Measurements from ENCODE around the gene RASAL1. TPM values are rescaled to one million over a fixed set of nuclear protein-coding genes. Genes with fewer than 3 reads are reported as not detected.

The RASAL1 gene
- total RNA-seq, 2 donors from 2014 or later, result 1.6 to 9.9 TPM

DNA sequence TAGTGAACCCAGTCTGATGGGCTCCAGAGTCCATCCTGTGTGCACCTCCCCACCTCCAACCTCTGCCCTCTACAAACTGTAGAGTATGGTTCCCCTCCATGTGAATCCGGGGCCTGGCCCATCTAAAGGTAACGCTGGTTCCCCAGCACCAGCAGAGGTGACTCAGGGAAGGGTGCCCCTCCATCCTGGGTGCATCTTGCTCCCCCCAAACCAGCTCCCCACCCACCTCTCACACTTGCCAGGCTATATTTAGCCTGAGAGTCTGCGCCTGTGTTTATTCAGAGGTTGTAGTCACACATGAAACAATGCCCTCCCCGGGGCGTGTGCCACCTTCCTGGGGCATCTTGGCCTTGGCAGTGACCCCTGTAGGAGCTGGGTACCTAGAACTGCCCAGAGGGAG is 26.2 kb downstream of the RASAL1 start:
- intact Hi-C loops (cut with DNase I), result no loop called here
- Histone ChIP-seq H3K4me1 (replicated peaks) (no peaks in the 10 kb centered on the region), H3K4me3 (no peak overlapping the region), H3K9me3 (no peaks in the 10 kb centered on the region), H3K36me3 (no peaks in the 10 kb centered on the region), H3K27me3 (replicated peaks; ENCODE audit: insufficient read depth) (no peaks in the 10 kb centered on the region), H3K27ac (no peak overlapping the region)
- WGBS, result 75% methylated on average over 4 of the region's 5 CpGs
- no peak for TF ChIP-seq POLR2AphosphoS5 (IDR thresholded peaks at IDR 0.05)
- no peak for TF ChIP-seq POLR2A (IDR thresholded peaks at IDR 0.05)
- TF ChIP-seq, protein P1, sequence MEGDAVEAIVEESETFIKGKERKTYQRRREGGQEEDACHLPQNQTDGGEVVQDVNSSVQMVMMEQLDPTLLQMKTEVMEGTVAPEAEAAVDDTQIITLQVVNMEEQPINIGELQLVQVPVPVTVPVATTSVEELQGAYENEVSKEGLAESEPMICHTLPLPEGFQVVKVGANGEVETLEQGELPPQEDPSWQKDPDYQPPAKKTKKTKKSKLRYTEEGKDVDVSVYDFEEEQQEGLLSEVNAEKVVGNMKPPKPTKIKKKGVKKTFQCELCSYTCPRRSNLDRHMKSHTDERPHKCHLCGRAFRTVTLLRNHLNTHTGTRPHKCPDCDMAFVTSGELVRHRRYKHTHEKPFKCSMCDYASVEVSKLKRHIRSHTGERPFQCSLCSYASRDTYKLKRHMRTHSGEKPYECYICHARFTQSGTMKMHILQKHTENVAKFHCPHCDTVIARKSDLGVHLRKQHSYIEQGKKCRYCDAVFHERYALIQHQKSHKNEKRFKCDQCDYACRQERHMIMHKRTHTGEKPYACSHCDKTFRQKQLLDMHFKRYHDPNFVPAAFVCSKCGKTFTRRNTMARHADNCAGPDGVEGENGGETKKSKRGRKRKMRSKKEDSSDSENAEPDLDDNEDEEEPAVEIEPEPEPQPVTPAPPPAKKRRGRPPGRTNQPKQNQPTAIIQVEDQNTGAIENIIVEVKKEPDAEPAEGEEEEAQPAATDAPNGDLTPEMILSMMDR (IDR thresholded peaks at IDR 0.05), result no peak
- no peak for DNase-seq (ENCODE audit: low spot score)

DNA sequence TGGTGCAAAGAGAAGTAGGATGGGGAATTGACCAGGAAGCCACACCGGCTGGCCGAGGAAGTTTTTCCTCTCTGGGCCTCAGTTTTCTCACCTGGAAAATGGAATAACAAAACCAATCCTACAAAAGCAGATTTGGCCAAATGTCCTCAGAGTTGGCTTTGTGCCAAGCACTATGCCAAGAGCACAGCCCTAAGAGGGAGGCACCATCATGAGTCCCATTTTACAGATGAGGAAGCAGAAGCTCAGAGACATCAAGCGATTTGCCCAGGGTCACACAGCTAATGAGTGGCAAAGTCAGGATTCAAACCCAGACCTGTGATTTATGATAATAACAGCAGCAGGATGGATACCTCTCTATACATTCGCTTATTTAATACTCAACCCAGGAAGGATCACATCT is 27.3 kb downstream of the RASAL1 start:
- intact Hi-C loops (cut with DNase I), result no loop called here
- Histone ChIP-seq H3K36me3 (no peaks in the 10 kb centered on the region), H3K4me3 (no peak overlapping the region), H3K27me3 (replicated peaks; ENCODE audit: insufficient read depth) (peaks cover 6% of the 10 kb centered on the region), H3K9me3 (no peaks in the 10 kb centered on the region), H3K4me1 (replicated peaks) (no peaks in the 10 kb centered on the region), H3K27ac (no peak overlapping the region)
- no peak for DNase-seq (ENCODE audit: low spot score)
- TF ChIP-seq, protein P1 (IDR thresholded peaks at IDR 0.05), result no peak
- no peak for TF ChIP-seq POLR2A (IDR thresholded peaks at IDR 0.05)
- no peak for TF ChIP-seq POLR2AphosphoS5 (IDR thresholded peaks at IDR 0.05)
- 96% methylated on average over 4 of the region's 4 CpGs for WGBS

DNA sequence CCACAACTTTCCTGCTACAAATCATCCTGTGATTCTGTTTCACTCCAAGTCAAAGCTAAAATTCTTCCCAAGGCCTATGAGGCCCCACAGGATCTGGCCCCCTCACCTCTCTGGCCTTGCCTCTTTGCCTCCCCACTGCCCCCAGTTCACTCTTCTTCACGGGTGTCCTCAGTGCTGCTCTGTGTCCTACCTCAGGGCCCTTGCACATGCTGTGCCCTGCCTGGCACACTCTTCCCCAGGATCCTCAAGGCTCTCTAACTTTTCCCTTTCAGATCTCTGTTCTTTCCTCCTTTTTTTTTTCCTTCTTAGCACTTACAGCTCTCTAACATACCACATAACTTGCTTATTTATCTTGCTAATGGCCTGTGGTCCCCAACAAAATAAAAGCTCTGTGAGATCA is 29.2 kb downstream of the RASAL1 start:
- Histone ChIP-seq H3K27me3 (replicated peaks; ENCODE audit: insufficient read depth) (peaks cover 6% of the 10 kb centered on the region), H3K4me1 (replicated peaks) (no peaks in the 10 kb centered on the region), H3K9me3 (no peaks in the 10 kb centered on the region), H3K36me3 (no peaks in the 10 kb centered on the region), H3K27ac (no peak overlapping the region), H3K4me3 (no peak overlapping the region)
- TF ChIP-seq POLR2AphosphoS5 (IDR thresholded peaks at IDR 0.05) (no peak), POLR2A (IDR thresholded peaks at IDR 0.05) (no peak)
- TF ChIP-seq, protein P1 (IDR thresholded peaks at IDR 0.05), result no peak
- no peak for DNase-seq (ENCODE audit: low spot score)
- WGBS, result 59% methylated on average over 1 of the region's 1 CpG
- intact Hi-C loops (cut with DNase I), result no loop called here

DNA sequence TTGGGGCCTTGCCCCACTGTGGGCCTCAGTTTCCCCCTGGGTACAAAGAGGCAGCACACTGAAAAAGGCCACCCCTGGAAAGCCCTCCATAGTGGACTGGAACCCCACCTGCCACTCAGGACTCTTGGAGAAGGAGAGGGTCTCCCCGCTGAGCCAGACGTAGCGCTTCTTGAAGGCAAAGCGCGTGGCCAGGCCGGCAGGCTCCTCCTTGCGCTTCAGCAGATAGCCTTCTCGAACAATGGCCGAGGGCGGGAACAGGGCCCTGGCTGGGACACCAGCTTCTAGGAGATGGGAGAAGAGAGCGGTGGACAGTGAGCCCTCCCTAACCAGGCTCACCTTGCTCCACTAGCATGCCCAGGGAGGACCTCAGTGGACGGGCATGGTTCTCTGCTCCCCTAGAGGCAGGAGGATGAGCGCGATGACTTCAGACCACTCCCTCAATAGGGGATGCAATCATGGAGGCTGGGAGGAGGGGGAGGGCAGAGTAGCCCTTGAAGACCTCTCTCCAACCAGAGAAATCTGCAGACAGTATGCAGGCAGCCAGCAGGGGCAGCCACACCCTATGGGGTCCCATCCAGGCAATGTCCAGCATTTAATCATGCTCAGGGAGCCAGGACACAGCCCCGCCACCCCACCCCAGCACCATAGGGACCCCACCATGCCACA is 29.8 kb downstream of the RASAL1 start:
- no peak overlapping the region for H3K27ac ChIP-seq
- no peaks in the 10 kb centered on the region for H3K36me3 ChIP-seq
- 87% methylated on average over 15 of the region's 15 CpGs for WGBS
- no peak overlapping the region for H3K4me3 ChIP-seq
- TF ChIP-seq, protein P1 (IDR thresholded peaks at IDR 0.05), result no peak
- no peak for TF ChIP-seq POLR2AphosphoS5 (IDR thresholded peaks at IDR 0.05)
- no peak for TF ChIP-seq POLR2A (IDR thresholded peaks at IDR 0.05)
- no peak for DNase-seq (ENCODE audit: low spot score)
- peaks cover 6% of the 10 kb centered on the region for H3K27me3 ChIP-seq (replicated peaks; ENCODE audit: insufficient read depth)
- no peaks in the 10 kb centered on the region for H3K9me3 ChIP-seq
- no peaks in the 10 kb centered on the region for H3K4me1 ChIP-seq (replicated peaks)
- intact Hi-C loops (cut with DNase I), result no loop called here

DNA sequence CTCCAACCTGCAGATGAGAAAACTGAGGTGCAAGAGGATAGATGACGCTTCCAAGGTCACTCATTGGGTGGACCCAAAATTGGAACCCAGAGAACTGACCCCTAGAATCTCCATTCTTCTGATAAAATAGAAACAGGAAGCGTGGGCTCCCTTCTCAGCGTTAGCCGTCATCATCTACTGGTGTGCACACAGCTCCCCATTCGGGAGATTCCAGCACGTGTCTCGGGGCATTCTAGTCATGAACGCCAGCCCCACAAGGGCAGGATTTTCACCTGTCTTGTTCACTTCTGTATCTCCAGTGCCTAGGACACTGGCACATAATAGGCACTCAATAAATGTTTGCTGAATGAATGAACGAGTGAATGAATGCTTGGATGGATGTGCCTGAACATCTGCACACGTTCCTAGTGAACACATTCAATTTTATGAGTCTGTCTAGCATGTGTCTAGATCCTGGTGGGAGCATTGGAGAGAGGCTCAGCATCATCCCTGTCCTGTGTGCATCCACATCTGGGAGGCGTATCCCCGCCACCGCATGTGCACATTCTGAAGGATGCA is 30.5 kb downstream of the RASAL1 start:
- H3K4me3 ChIP-seq, result no peak overlapping the region
- no peaks in the 10 kb centered on the region for H3K4me1 ChIP-seq (replicated peaks)
- H3K9me3 ChIP-seq, result no peaks in the 10 kb centered on the region
- H3K27ac ChIP-seq, result no peak overlapping the region
- DNase-seq (ENCODE audit: low spot score), result no peak
- peaks cover 6% of the 10 kb centered on the region for H3K27me3 ChIP-seq (replicated peaks; ENCODE audit: insufficient read depth)
- 74% methylated on average over 13 of the region's 13 CpGs for WGBS
- intact Hi-C loops (cut with DNase I), result no loop called here
- no peaks in the 10 kb centered on the region for H3K36me3 ChIP-seq
- TF ChIP-seq, protein P1 (IDR thresholded peaks at IDR 0.05), result no peak
- no peak for TF ChIP-seq POLR2A (IDR thresholded peaks at IDR 0.05)
- no peak for TF ChIP-seq POLR2AphosphoS5 (IDR thresholded peaks at IDR 0.05)
